B cell (primary cell): Measurements from ENCODE around the gene CDKN2C. TPM values are rescaled to one million over a fixed set of nuclear protein-coding genes. Genes with fewer than 3 reads are reported as not detected.

Experiments used
- ATAC-seq: fragments of 200-7000 bp; cut with Tn5 transposase; one replicate; pipeline ENCODE4 v1.10.0; 2021; ENCODE audit warnings: low read depth, mild to moderate bottlenecking, moderate number of reproducible peaks, moderate library complexity
- CTCF ChIA-PET: fragments of 350-600 bp; sonication (Branson Sonifier 250); formaldehyde crosslinking; loops from one replicate; lab custom pipeline; 2021; ENCODE audit warnings: antibody characterized with exemption, inconsistent platforms; lab: Charles Lee
- POLR2A ChIA-PET: fragments of 350-600 bp; sonication (Branson Sonifier 250); formaldehyde crosslinking; loops from one replicate; lab custom pipeline; 2021; ENCODE audit warnings: antibody characterized with exemption; lab: Charles Lee
- DNase-seq: peaks from one replicate; pipeline ENCODE4 v3.0.0; 2013
- H2AFZ ChIP-seq: 2 replicates; pipeline ENCODE4 v1.6.1; 2012; ENCODE audit warnings: mild to moderate bottlenecking, low read depth, low read length; ENCODE audit not compliant: insufficient read depth, poor library complexity, severe bottlenecking
- H3K27ac ChIP-seq, 2 donors: 1 replicate in 1 of 2; 2 replicates in 1 of 2; pipeline ENCODE4 v1.5.1; 2012 to 2013; ENCODE audit warnings: low read length in 2 of 2, mild to moderate bottlenecking in 2 of 2, moderate library complexity in 1 of 2
- H3K27me3 ChIP-seq, 4 experiments: fragments of 200-600 bp in 1 of 4; sonication (generic) in 1 of 4; replicated peaks in 1 of 4; 1 replicate in 2 of 4; 2 replicates in 2 of 4; pipeline versions ENCODE4 v1.6.1 to v1.7.0; 2013 to 2016; ENCODE audit warnings: low read length in 3 of 4, mild to moderate bottlenecking in 2 of 4, mixed read lengths in 1 of 4, moderate library complexity in 1 of 4; ENCODE audit not compliant: insufficient read depth in 4 of 4, control insufficient read depth in 3 of 4; ENCODE audit errors: control extremely low read depth in 1 of 4
- H3K36me3 ChIP-seq, 2 experiments: replicated peaks in 1 of 2; 1 replicate in 1 of 2; 2 replicates in 1 of 2; pipeline versions ENCODE4 v1.6.1 to v1.7.1; 2013; ENCODE audit warnings: low read length in 1 of 2; ENCODE audit not compliant: insufficient read depth in 2 of 2, control insufficient read depth in 1 of 2; ENCODE audit errors: control extremely low read depth in 1 of 2, extremely low read depth in 1 of 2
- H3K4me1 ChIP-seq, 2 donors: fragments of 200-600 bp in 1 of 2; sonication (generic) in 1 of 2; 1 replicate in 1 of 2; 2 replicates in 1 of 2; pipeline versions ENCODE4 v1.5.1 to v1.6.1; 2013 to 2017; ENCODE audit warnings: low read length in 2 of 2; ENCODE audit not compliant: control insufficient read depth in 2 of 2, insufficient read depth in 2 of 2
- H3K4me2 ChIP-seq: replicated peaks from 2 replicates; pipeline ENCODE3; 2012; ENCODE audit warnings: mild to moderate bottlenecking, low read depth, low read length; ENCODE audit not compliant: poor library complexity, severe bottlenecking
- H3K4me3 ChIP-seq, 5 experiments: fragments of 200-600 bp in 1 of 5; sonication (generic) in 1 of 5; 1 replicate in 3 of 5; 2 replicates in 2 of 5; pipeline versions ENCODE4 v1.5.1 to v1.7.0; 2011 to 2016; ENCODE audit warnings: low read length in 4 of 5, mild to moderate bottlenecking in 4 of 5, low read depth in 2 of 5, control low read depth in 1 of 5, moderate library complexity in 1 of 5; ENCODE audit not compliant: insufficient read depth in 1 of 5; ENCODE audit errors: control extremely low read depth in 1 of 5, extremely low read depth in 1 of 5
- H3K79me2 ChIP-seq: fragments of 200-600 bp; sonication (generic); one replicate; pipeline ENCODE4 v1.6.0; 2016; ENCODE audit warnings: low read length; ENCODE audit not compliant: control insufficient read depth, insufficient read depth
- H3K9ac ChIP-seq: fragments of 200-600 bp; sonication (generic); 2 replicates; pipeline ENCODE4 v1.6.1; 2017; ENCODE audit warnings: mild to moderate bottlenecking, low read length, moderate library complexity
- H3K9me3 ChIP-seq, 3 donors: one replicate each; pipeline versions ENCODE4 v1.6.1 to v1.7.1; 2013; ENCODE audit warnings: low read length in 2 of 3; ENCODE audit not compliant: control insufficient read depth in 2 of 3, insufficient read depth in 1 of 3; ENCODE audit errors: control extremely low read depth in 1 of 3
- H4K20me1 ChIP-seq: 2 replicates; pipeline ENCODE4 v1.6.0; 2012; ENCODE audit warnings: mild to moderate bottlenecking, low read length; ENCODE audit not compliant: insufficient read depth, control insufficient read depth, poor library complexity, severe bottlenecking
- H3K27ac Mint-ChIP-seq: one replicate; pipeline ENCODE4 v1.8.0; 2021; ENCODE audit warnings: mixed read lengths
- H3K27me3 Mint-ChIP-seq: one replicate; pipeline ENCODE4 v1.8.0; 2021; ENCODE audit warnings: mixed read lengths
- H3K4me1 Mint-ChIP-seq: one replicate; pipeline ENCODE4 v1.8.0; 2021; ENCODE audit warnings: mixed read lengths
- H3K4me3 Mint-ChIP-seq: one replicate; pipeline ENCODE4 v1.8.0; 2021; ENCODE audit warnings: mixed read lengths
- H3K9me3 Mint-ChIP-seq: one replicate; pipeline ENCODE4 v1.8.0; 2022; ENCODE audit warnings: mixed read lengths; ENCODE audit not compliant: insufficient read depth
- EZH2 ChIP-seq: IDR thresholded peaks from 2 replicates; pipeline ENCODE4 v1.6.1; 2012; ENCODE audit warnings: borderline replicate concordance, low read depth, mild to moderate bottlenecking, moderate library complexity, low read length; ENCODE audit not compliant: insufficient read depth, poor library complexity, severe bottlenecking
- WGBS: methylation state at CpG from one replicate; pipeline ENCODE4 v1.1.5; 2013; ENCODE audit warnings: missing lambda C conversion rate; ENCODE audit not compliant: insufficient coverage; 5-methylcytosine and 5-hydroxymethylcytosine counted together
- intact Hi-C: fragments of 100-400 bp; cut with micrococcal nuclease; formaldehyde crosslinking; loops from one replicate; pipeline ENCODE4 v1.10.0; 2022
- polyA plus RNA-seq: library from polyadenylated mRNA; depleted of rRNA; stranded (reverse); fragments of >200 nt; gene quantifications from 2 replicates; pipeline ENCODE4 v1.2.3, GENCODE V29; 2012
- total RNA-seq, 2 donors: library from RNA; stranded (reverse); fragments of 120-200 nt in 1 of 2; gene quantifications; 1 replicate in 1 of 2; 2 replicates in 1 of 2; pipeline versions ENCODE4 v1.2.3 to v1.2.4, GENCODE V29; 2013 to 2022
- TF ChIP-seq, protein P1 (sequence below): fragments of 200-600 bp; IDR thresholded peaks from one replicate; pipeline ENCODE4 v1.8.0; 2022; ENCODE audit warnings: antibody characterized with exemption, mild to moderate bottlenecking

The CDKN2C gene
- total and polyA plus RNA-seq, 2 donors (not counting 1 experiment from before 2014, with no cell fraction given), result 1.5 to 1.7 TPM

DNA sequence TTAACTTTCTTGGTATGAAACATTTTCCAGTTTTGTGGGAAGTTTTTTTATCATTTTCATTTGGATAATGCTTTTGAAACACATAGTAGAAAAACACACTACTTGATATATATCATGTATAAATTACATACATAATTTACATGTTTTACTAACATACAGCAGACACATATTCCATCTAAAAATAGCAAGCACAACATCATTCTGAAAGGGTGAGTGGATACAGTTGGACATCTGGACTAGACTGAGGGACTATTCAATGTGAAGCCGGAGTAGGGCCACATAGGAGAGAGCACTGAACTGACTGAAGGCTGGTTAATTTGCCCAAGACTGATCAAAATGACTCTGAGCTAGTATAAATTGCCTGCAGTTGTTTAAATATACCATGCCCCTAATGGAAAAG is 11.7 kb downstream of the CDKN2C start:
- ChIA-PET POLR2A (no interaction called here), CTCF (no interaction called here)
- Histone ChIP-seq H3K9me3 (peaks cover 0 to 1% (median 0%) of the 10 kb centered on the region in 3 donors), H3K79me2 (no peaks in the 10 kb centered on the region), H4K20me1 (no peaks in the 10 kb centered on the region), H3K4me2 (no peak overlapping the region), H2AFZ (no peak overlapping the region), H3K9ac (no peak overlapping the region), H3K27ac (no peak overlapping the region), H3K4me1 (peaks cover 18 to 20% of the 10 kb centered on the region in 2 donors), H3K36me3 (no peaks in the 10 kb centered on the region), H3K4me3 (no peak overlapping the region), H3K27me3 (peaks cover 0 to 20% (median 12%) of the 10 kb centered on the region in 4 experiments)
- intact Hi-C loops, result no loop called here
- Mint-ChIP-seq H3K4me3 (no peak overlapping the region), H3K27me3 (peaks cover 2% of the 10 kb centered on the region), H3K9me3 (no peaks in the 10 kb centered on the region), H3K27ac (no peak overlapping the region), H3K4me1 (peaks cover 12% of the 10 kb centered on the region)
- no peak for ATAC-seq
- TF ChIP-seq, protein P1, sequence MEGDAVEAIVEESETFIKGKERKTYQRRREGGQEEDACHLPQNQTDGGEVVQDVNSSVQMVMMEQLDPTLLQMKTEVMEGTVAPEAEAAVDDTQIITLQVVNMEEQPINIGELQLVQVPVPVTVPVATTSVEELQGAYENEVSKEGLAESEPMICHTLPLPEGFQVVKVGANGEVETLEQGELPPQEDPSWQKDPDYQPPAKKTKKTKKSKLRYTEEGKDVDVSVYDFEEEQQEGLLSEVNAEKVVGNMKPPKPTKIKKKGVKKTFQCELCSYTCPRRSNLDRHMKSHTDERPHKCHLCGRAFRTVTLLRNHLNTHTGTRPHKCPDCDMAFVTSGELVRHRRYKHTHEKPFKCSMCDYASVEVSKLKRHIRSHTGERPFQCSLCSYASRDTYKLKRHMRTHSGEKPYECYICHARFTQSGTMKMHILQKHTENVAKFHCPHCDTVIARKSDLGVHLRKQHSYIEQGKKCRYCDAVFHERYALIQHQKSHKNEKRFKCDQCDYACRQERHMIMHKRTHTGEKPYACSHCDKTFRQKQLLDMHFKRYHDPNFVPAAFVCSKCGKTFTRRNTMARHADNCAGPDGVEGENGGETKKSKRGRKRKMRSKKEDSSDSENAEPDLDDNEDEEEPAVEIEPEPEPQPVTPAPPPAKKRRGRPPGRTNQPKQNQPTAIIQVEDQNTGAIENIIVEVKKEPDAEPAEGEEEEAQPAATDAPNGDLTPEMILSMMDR, result no peak
- TF ChIP-seq EZH2, result no peak
- DNase-seq, result no peak
- no CpG with 5 or more reads among the region's 1 CpG for WGBS

DNA sequence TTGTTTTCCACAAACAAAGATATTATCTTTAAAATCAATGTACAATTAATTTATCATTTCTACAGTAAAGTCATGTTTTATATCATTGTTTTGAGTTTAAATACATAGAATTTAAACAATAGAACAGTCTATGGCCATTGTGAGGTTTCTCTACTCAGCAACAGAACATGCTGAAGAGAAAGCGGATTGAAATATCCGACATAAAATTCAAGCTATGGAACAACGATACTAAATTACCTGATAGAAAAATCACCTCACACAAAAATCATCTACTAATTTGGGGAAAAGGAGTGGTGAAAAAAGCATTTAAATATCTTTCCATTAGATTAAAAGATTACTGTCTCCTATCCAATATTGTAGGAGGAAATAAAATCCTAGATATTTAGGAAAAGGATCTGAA is 12.6 kb downstream of the CDKN2C start:
- Histone ChIP-seq H3K4me3 (no peak overlapping the region), H3K36me3 (no peaks in the 10 kb centered on the region), H3K9ac (no peak overlapping the region), H3K79me2 (no peaks in the 10 kb centered on the region), H3K9me3 (peaks cover 0 to 1% (median 0%) of the 10 kb centered on the region in 3 donors), H3K4me1 (peaks cover 10 to 12% of the 10 kb centered on the region in 2 donors), H2AFZ (no peak overlapping the region), H3K4me2 (no peak overlapping the region), H4K20me1 (no peaks in the 10 kb centered on the region), H3K27me3 (peaks cover 0 to 11% (median 8%) of the 10 kb centered on the region in 4 experiments), H3K27ac (no peak overlapping the region)
- CTCF ChIA-PET, result no interaction called here
- peaks cover 6% of the 10 kb centered on the region for H3K4me1 Mint-ChIP-seq
- H3K27ac Mint-ChIP-seq, result no peak overlapping the region
- POLR2A ChIA-PET, result no interaction called here
- WGBS, result no CpG with 5 or more reads among the region's 3 CpGs
- DNase-seq (no peak), ATAC-seq (no peak)
- no peaks in the 10 kb centered on the region for H3K9me3 Mint-ChIP-seq
- TF ChIP-seq, protein P1, result no peak
- TF ChIP-seq EZH2, result no peak
- intact Hi-C loops, result no loop called here
- no peaks in the 10 kb centered on the region for H3K27me3 Mint-ChIP-seq
- H3K4me3 Mint-ChIP-seq, result no peak overlapping the region
